K562 (cell line): ENCODE results near the gene PSMA5. TPM values are rescaled to one million over a fixed set of nuclear protein-coding genes. Genes with fewer than 3 reads are reported as not detected.
A peak's percentile ranks its signal among the peaks of the same experiment; 100 is the strongest.

Source experiments
- ARNT ChIP-seq, 2 experiments: fragments of 450-650 bp; IDR thresholded peaks; 2 replicates each; pipeline ENCODE4 v1.6.1; 2016; ENCODE audit warnings: mild to moderate bottlenecking in 1 of 2
- BRD4 ChIP-seq: fragments of 200-600 bp; sonication (generic); IDR thresholded peaks from 2 replicates; pipeline ENCODE4 v1.6.1; 2017; ENCODE audit warnings: inconsistent platforms
- JUND ChIP-seq, 2 experiments: IDR thresholded peaks; 2 replicates in 1 of 2; 3 replicates in 1 of 2; pipeline ENCODE4 v1.6.1; 2011; ENCODE audit warnings: borderline replicate concordance in 2 of 2, low read depth in 2 of 2, low read length in 2 of 2, improper control_type of control experiment in 1 of 2, missing biosample characterization in 1 of 2, missing genetic modification characterization in 1 of 2, missing genetic modification reagents in 1 of 2
- KAT2B ChIP-seq: IDR thresholded peaks from one replicate; pipeline ENCODE4 v1.6.1; 2012; ENCODE audit warnings: low read depth, mild to moderate bottlenecking, control low read depth, inconsistent platforms, low read length, moderate library complexity
- NR2C2 ChIP-seq, 2 experiments: fragments of 200-800 bp in 1 of 2; sonication (Bioruptor generic) in 1 of 2; sonication (generic) in 1 of 2; formaldehyde crosslinking in 1 of 2; IDR thresholded peaks; 2 replicates each; pipeline versions ENCODE4 v1.6.1 to v1.8.0; 2016 to 2022; ENCODE audit warnings: mild to moderate bottlenecking in 1 of 2, missing compliant biosample characterization in 1 of 2, missing genetic modification characterization in 1 of 2, missing genetic modification reagents in 1 of 2
- OTX1 ChIP-seq: fragments of 450-650 bp; formaldehyde crosslinking; IDR thresholded peaks from 2 replicates; pipeline ENCODE4 v1.4.0; 2022; ENCODE audit warnings: mild to moderate bottlenecking
- POLR3G ChIP-seq: IDR thresholded peaks from 2 replicates; pipeline ENCODE4 v1.6.1; 2011; ENCODE audit not compliant: insufficient read length, insufficient replicate concordance; ENCODE audit errors: extremely low read depth
- REST ChIP-seq, 2 experiments: fragments of 450-650 bp; formaldehyde crosslinking in 1 of 2; IDR thresholded peaks; 2 replicates each; pipeline versions ENCODE4 v1.4.0 to v1.6.1; 2014 to 2020; ENCODE audit warnings: mild to moderate bottlenecking in 2 of 2, borderline replicate concordance in 1 of 2, low read depth in 1 of 2
- SMC3 ChIP-seq: conservative IDR thresholded peaks from 2 replicates; pipeline ENCODE4 v1.6.1; 2011; ENCODE audit warnings: low read depth, low read length, improper control_type of control experiment; ENCODE audit not compliant: insufficient read depth
- TBL1XR1 ChIP-seq, 2 experiments: IDR thresholded peaks; 2 replicates each; pipeline ENCODE4 v1.6.1; 2012; ENCODE audit warnings: improper control_type of control experiment in 2 of 2, low read length in 2 of 2, mild to moderate bottlenecking in 1 of 2
- TFE3 ChIP-seq: fragments of 450-650 bp; formaldehyde crosslinking; IDR thresholded peaks from 2 replicates; pipeline ENCODE4 v1.4.0; 2020; ENCODE audit warnings: mild to moderate bottlenecking, mixed read lengths
- ZNF586 ChIP-seq: fragments of 450-650 bp; formaldehyde crosslinking; conservative IDR thresholded peaks from 2 replicates; pipeline ENCODE4 v1.4.0; 2020; ENCODE audit warnings: mild to moderate bottlenecking, moderate library complexity
- ZNF707 ChIP-seq: fragments of 250-450 bp; sonication (Bioruptor Pico); conservative IDR thresholded peaks from 2 replicates; pipeline ENCODE4 v1.8.0; 2022; ENCODE audit warnings: inconsistent platforms, mild to moderate bottlenecking, moderate library complexity
- ZNF75A ChIP-seq: fragments of 450-650 bp; formaldehyde crosslinking; IDR thresholded peaks from 2 replicates; pipeline ENCODE4 v1.4.0; 2020; ENCODE audit warnings: mild to moderate bottlenecking
- ZNF778 ChIP-seq: fragments of 450-650 bp; formaldehyde crosslinking; IDR thresholded peaks from 2 replicates; pipeline ENCODE4 v1.4.0; 2020; ENCODE audit warnings: mild to moderate bottlenecking, moderate library complexity
- polyA plus RNA-seq, 8 experiments: library from polyadenylated mRNA; depleted of rRNA in 4 of 8; stranded (reverse) in 5 of 8; unstranded in 3 of 8; fragments of >200 nt; fragmentation: Nextera tagmentation in 2 of 8; fragmentation: Illumina TruSeq in 1 of 8; extraction: Ambion mirVana in 2 of 8; extraction: Trizol in 1 of 8; gene quantifications; 2 replicates each; pipeline versions ENCODE4 v1.2.1 to v1.2.3, GENCODE V29; 2011 to 2014; ENCODE audit warnings: inconsistent platforms in 1 of 8, missing spikeins in 1 of 8
- total RNA-seq, 7 experiments: library from RNA; depleted of rRNA in 6 of 7; stranded (reverse); fragments of >200 nt in 6 of 7; fragmentation: Illumina TruSeq in 2 of 7; extraction: Trizol in 2 of 7; gene quantifications; 2 replicates each; pipeline versions ENCODE4 v1.2.1 to v1.2.3, GENCODE V29; 2011 to 2021; ENCODE audit warnings: low replicate concordance in 1 of 7

PSMA5 gene
- total and polyA plus RNA-seq, 9 of the 15 experiments (the other 6 are each of a cell fraction or from before 2014, with no cell fraction given) = 82.6 to 542 (median 287) TPM

- peak; percentile 86; the same call in 1 of the 2 replicates for TF ChIP-seq REST (IDR thresholded peaks at IDR 0.05; ENCODE audit: borderline replicate concordance)
- TF ChIP-seq REST (CRISPR knock-in tag; IDR thresholded peaks at IDR 0.05; ENCODE audit: low read depth) = no peak
- 0 out of 4 replicates have a peak, but pooled peaks of 1 of the 2 experiments have one; percentile 48 for TF ChIP-seq TBL1XR1 (IDR thresholded peaks at IDR 0.05; ENCODE audit: low read length in 2 of 2)
- 0 out of 2 replicates have a peak, but pooled peaks have one; percentile 5 for TF ChIP-seq ZNF778 (CRISPR knock-in tag)
- TF ChIP-seq ZNF75A = 0 out of 2 replicates have a peak, but pooled peaks have one; percentile 13
- TF ChIP-seq ZNF707 (CRISPR knock-in tag) = no peak
- peak; percentile 34 for TF ChIP-seq TFE3 (CRISPR knock-in tag)
- TF ChIP-seq BRD4 = no peak
- TF ChIP-seq ZNF586 = no peak
- TF ChIP-seq SMC3 = peak; percentile 67
- TF ChIP-seq KAT2B = no peak
- TF ChIP-seq NR2C2 (CRISPR knock-in tag; IDR thresholded peaks at IDR 0.05) = no peak
- TF ChIP-seq NR2C2 (tag; IDR thresholded peaks at IDR 0.05) = no peak
- TF ChIP-seq JUND (IDR thresholded peaks at IDR 0.05; ENCODE audit: borderline replicate concordance, low read depth, low read length) = no peak
- TF ChIP-seq JUND (tag; IDR thresholded peaks at IDR 0.05; ENCODE audit: borderline replicate concordance, low read depth, low read length) = no peak
- no peak for TF ChIP-seq OTX1 (CRISPR knock-in tag)
- 0 out of 4 replicates have a peak, but pooled peaks of 1 of the 2 experiments have one; percentile 51 for TF ChIP-seq ARNT (IDR thresholded peaks at IDR 0.05)
- no peak for TF ChIP-seq POLR3G
Measured at GRCh38 chr1:109399326-109399957, 26.8 kb downstream of the PSMA5 start (continued).
